ENCODE measurements around the gene GPR173.

GPR173 gene

GRCh38 chrX:53071604-53072417 is 23.2 kb downstream of the GPR173 start:
- peak; percentile 64 for DNase-seq

- no peak for DNase-seq
Observed at GRCh38 chrX:53072418-53073114, 24.0 kb downstream of the GPR173 start.

DNA sequence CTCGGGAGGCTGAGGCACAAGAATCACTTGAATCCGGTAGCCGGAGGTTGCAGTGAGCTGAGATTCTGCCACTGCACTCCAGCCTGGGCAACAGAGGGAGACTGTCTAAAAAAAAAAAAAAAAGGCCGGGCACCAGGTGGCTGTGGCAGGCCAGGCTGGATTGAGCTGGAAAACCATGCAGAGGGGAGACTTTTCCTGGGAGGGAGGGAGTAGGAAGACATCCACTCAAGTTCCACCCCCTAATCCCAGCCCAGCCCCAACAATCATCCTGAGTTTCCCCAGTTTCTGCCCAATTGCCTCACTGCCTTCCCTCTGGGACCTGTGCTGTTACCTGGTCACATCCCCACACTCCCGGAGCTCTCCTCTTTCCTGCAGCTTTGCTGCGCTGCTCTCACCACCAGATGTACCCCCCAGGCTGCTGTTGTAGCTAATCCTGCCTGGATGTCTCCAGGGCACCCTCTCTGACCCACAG is 24.6 kb downstream of the GPR173 start:
- DNase-seq, result no peak

DNA sequence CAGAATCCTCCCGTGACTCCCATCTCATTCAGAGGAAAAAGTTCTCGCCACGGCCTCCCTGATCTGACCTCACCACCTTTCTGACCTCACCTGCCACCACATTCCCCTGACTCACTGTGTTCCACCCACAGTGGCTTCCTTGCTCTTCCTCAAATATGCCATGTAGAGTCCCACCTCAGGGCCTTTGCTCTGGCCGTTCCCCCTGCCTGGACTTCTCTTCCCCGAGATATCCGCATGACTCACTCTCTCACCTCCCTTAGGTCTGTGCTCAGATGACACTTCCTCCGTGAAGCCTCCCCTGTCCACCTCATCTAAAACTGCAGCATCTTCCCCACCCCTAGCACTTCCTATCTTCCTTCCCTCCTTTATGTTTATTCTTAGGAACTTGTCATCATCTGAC is 26.4 kb downstream of the GPR173 start:
- no peak for DNase-seq

- no peak for DNase-seq
Observed at GRCh38 chrX:53076671-53077070, 28.1 kb downstream of the GPR173 start.

- no peak for DNase-seq
Observed at GRCh38 chrX:53077207-53078197, 28.9 kb downstream of the GPR173 start.

- DNase-seq, result no peak
Observed at GRCh38 chrX:53078943-53079342, 30.4 kb downstream of the GPR173 start.

DNA sequence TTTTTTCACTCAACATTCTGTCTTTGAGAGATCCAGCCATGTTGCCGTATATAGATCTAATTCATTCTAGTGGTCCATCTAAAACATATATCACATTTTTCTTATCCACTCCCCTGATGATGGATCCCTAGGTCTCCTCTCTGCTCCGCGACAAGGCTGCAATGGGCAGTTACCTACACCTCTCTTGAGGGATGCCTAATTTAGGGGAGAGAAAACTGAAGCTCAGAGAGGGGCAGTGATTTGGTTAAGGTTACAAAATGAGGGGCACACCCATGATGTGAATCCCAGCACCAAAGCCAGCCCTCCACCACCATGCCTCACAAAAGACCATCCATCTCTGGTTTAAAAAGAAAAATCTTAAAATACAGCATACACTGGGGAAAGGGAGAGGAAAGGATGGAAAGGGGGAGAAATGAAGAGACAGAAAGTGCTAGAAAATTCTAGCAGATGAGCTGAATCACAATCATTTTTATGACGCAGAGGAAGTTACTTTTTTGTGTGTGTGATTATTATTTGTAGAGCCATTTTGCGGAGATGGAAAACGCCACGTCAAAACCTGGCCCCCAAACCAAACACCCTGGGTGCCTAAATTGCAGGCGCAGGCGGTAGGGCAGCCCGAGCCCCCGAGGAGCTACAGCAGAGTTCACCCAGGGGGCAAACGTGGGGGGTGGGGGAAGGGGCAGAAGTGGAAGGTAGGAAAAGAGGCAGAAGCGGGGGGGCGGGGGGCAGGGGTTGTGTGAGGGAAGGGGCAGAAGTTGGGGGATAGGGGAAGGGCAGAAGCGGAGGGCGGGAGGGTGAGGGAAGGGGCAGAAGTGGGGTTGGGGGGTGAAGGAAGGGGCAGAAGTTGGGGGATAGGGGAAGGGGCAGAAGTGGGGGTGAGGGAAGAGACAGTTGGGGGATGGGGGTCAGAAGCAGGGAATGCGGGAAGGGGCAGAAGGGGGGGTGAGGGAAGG is 32.3 kb downstream of the GPR173 start:
- DNase-seq, result no peak

- DNase-seq, result peak; percentile 93
Observed at GRCh38 chrX:53081925-53082772, 33.6 kb downstream of the GPR173 start, which contains the start of gene TSPYL2. TSS of gene TSPYL2 (plus strand) at chrX:53082367. CDS start at chrX:53082499, 132 bp downstream.

GRCh38 chrX:53082773-53083616 is 34.4 kb downstream of the GPR173 start:
- peak; percentile 43 for DNase-seq

DNA sequence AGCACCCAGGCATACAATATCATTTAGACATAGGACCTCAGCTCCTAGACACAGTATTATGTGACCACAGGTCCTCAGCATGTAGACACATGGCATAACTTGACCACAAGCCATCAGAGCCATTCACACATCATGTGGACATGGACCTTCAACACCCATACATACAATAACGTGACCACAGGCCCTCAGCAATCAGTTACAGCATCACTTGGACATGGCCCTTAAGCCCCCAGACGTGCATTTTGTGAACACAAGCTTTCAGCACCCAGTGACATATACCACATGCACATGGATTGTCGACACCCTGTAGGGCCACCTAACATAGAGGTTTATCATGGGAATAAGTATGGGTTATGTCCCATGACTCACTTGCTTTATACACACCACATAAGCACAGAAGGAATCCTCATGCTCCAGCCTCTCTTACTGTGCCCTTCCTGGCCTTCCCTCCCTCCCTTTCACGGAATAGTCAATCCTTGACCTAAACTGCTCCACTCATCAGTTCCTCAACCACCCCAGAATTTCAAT is 35.5 kb downstream of the GPR173 start:
- DNase-seq, result no peak

GRCh38 chrX:53084863-53085262 is 36.3 kb downstream of the GPR173 start:
- no peak for DNase-seq

DNA sequence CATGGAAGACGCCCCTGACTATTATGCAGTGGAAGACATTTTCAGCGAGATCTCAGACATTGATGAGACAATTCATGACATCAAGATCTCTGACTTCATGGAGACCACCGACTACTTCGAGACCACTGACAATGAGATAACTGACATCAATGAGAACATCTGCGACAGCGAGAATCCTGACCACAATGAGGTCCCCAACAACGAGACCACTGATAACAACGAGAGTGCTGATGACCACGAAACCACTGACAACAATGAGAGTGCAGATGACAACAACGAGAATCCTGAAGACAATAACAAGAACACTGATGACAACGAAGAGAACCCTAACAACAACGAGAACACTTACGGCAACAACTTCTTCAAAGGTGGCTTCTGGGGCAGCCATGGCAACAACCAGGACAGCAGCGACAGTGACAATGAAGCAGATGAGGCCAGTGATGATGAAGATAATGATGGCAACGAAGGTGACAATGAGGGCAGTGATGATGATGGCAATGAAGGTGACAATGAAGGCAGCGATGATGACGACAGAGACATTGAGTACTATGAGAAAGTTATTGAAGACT is 37.2 kb downstream of the GPR173 start:
- no peak for DNase-seq

- DNase-seq, result no peak
Observed at GRCh38 chrX:53086464-53086863, 37.9 kb downstream of the GPR173 start.

- no peak for DNase-seq
Observed at GRCh38 chrX:53087388-53087831, 38.8 kb downstream of the GPR173 start.

GRCh38 chrX:53088136-53088974 is 39.8 kb downstream of the GPR173 start:
- DNase-seq, result peak; percentile 82

GRCh38 chrX:53089224-53089842 is 40.7 kb downstream of the GPR173 start:
- no peak for DNase-seq

All from stimulated activated CD8-positive, alpha-beta memory T cell treated with anti-CD3 and anti-CD28 coated beads, Interleukin-4, amount 100 ng/mL, for 48 hours (primary cell).